ENCODE data around the gene CCDC197. TPM values are rescaled to one million over a fixed set of nuclear protein-coding genes. Genes with fewer than 3 reads are reported as not detected.

The CCDC197 gene
- total and polyA plus RNA-seq, 9 donors, result not detected

- H3K9me3 ChIP-seq, result no peaks in the 10 kb centered on the region
- no peaks in the 10 kb centered on the region for H3K36me3 ChIP-seq
- intact Hi-C loops (cut with DNase I), result no loop called here
- DNase-seq, result no peak
- H3K27me3 ChIP-seq, result no peaks in the 10 kb centered on the region
- H3K27ac ChIP-seq, result no peak overlapping the region
- TF ChIP-seq EP300 (IDR thresholded peaks at IDR 0.05), result no peak
- TF ChIP-seq CTCF (IDR thresholded peaks at IDR 0.05), result no peak
- TF ChIP-seq POLR2A (IDR thresholded peaks at IDR 0.05), result no peak
- WGBS, 3 donors, result 82 to 100% (median 91%) methylated on average over 2 of the region's 2 CpGs
- no peak overlapping the region for H3K4me3 ChIP-seq
- H3K4me1 ChIP-seq (ENCODE audit: insufficient read depth), result no peaks in the 10 kb centered on the region
Measured at GRCh38 chr14:94024549-94024948, 27.4 kb downstream of the CCDC197 start.

GRCh38 chr14:94025720-94026119 is 28.6 kb downstream of the CCDC197 start:
- Histone ChIP-seq H3K27ac (no peak overlapping the region), H3K4me1 (ENCODE audit: insufficient read depth) (no peaks in the 10 kb centered on the region), H3K4me3 (peak overlapping the region; percentile 86), H3K27me3 (no peaks in the 10 kb centered on the region), H3K9me3 (no peaks in the 10 kb centered on the region), H3K36me3 (no peaks in the 10 kb centered on the region)
- no peak for TF ChIP-seq POLR2A (IDR thresholded peaks at IDR 0.05)
- no peak for TF ChIP-seq EP300 (IDR thresholded peaks at IDR 0.05)
- TF ChIP-seq CTCF (IDR thresholded peaks at IDR 0.05), result no peak
- DNase-seq, result no peak
- 45 to 58% (median 50%) methylated on average over 6 of the region's 6 CpGs for WGBS, 3 donors
- intact Hi-C loops (cut with DNase I), result no loop called here

- intact Hi-C loops (cut with DNase I), result no loop called here
- no peak for TF ChIP-seq EP300 (IDR thresholded peaks at IDR 0.05)
- no peak for TF ChIP-seq CTCF (IDR thresholded peaks at IDR 0.05)
- no peak for TF ChIP-seq POLR2A (IDR thresholded peaks at IDR 0.05)
- peak; percentile 97 to 99 (median 98) for DNase-seq
- Histone ChIP-seq H3K4me3 (peak within 1 kb of the TSS; percentile 86), H3K9me3 (no peaks in the 10 kb centered on the region), H3K27ac (no peak within 1 kb of the TSS), H3K36me3 (no peaks in the 10 kb centered on the region), H3K4me1 (ENCODE audit: insufficient read depth) (no peaks in the 10 kb centered on the region), H3K27me3 (no peaks in the 10 kb centered on the region)
- WGBS, 3 donors, result 0 to 1% (median 0%) methylated on average over 18 to 74 of the region's 74 CpGs
Measured at GRCh38 chr14:94026173-94026888, 29.2 kb downstream of the CCDC197 start, which contains the start of gene OTUB2. Gene OTUB2 (plus strand): TSS chr14:94026340. CDS start chr14:94026538, 198 bp downstream.

DNA sequence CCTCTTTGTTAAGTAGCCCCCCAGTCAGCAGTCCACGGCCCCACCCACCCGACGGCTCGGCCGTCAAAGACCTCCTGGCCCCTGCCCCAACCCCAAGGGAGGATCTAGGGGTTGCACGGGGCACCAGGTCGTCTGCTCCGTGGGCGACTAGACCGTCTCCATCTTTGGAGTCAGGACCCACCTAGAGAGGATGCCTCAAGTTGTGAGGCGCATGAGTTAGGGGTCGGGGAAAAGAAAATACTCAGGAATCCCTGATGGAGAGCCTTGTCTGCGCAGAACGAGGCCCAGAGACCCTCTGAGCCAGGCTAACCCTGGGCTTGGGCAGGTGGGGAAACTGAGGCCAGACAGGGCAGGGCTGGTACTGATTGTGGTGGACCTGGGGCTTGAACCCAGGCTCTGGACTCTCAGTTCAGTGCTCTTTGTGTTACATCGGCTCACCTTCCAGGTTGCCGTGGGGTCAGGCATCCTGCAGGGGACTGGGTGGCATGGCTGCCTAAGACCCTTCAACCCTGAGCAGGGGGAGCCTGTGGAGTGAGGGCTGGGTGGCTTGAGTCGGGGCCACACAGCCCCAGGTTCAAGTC is 29.9 kb downstream of the CCDC197 start:
- peak in 1 of 5 donors; percentile 37 for DNase-seq
- Histone ChIP-seq H3K27me3 (no peaks in the 10 kb centered on the region), H3K27ac (no peak overlapping the region), H3K4me3 (peak overlapping the region; percentile 86), H3K4me1 (ENCODE audit: insufficient read depth) (no peaks in the 10 kb centered on the region), H3K36me3 (no peaks in the 10 kb centered on the region), H3K9me3 (no peaks in the 10 kb centered on the region)
- TF ChIP-seq POLR2A (IDR thresholded peaks at IDR 0.05), result no peak
- no peak for TF ChIP-seq CTCF (IDR thresholded peaks at IDR 0.05)
- TF ChIP-seq EP300 (IDR thresholded peaks at IDR 0.05), result no peak
- intact Hi-C loops (cut with DNase I), result no loop called here
- WGBS, 3 donors, result 31 to 34% (median 33%) methylated on average over 14 to 17 of the region's 17 CpGs

Measured in ovary (tissue), 9 donors.